SJSA1 (cell line): ENCODE data around the gene TESPA1. TPM values are rescaled to one million over a fixed set of nuclear protein-coding genes. Genes with fewer than 3 reads are reported as not detected.

Source experiments
- DNase-seq, 2 experiments: peaks; one replicate each; pipeline ENCODE4 v3.0.0-alpha.2; 2015 to 2020; ENCODE audit warnings: low spot score in 2 of 2, low read depth in 1 of 2
- H3K27ac ChIP-seq: fragments of 250-450 bp; sonication (Bioruptor Pico); 2 replicates; pipeline ENCODE4 v1.5.1; 2020; ENCODE audit warnings: mild to moderate bottlenecking, moderate library complexity
- H3K27me3 ChIP-seq: fragments of 250-450 bp; sonication (Bioruptor Pico); replicated peaks from 2 replicates; pipeline ENCODE4 v1.5.1; 2020; ENCODE audit warnings: mild to moderate bottlenecking, moderate library complexity
- H3K36me3 ChIP-seq: fragments of 250-450 bp; sonication (Bioruptor Pico); 2 replicates; pipeline ENCODE4 v1.5.1; 2020; ENCODE audit warnings: mild to moderate bottlenecking
- H3K4me1 ChIP-seq: fragments of 250-450 bp; sonication (Bioruptor Pico); replicated peaks from 2 replicates; pipeline ENCODE4 v1.6.1; 2021; ENCODE audit warnings: mild to moderate bottlenecking
- H3K4me3 ChIP-seq: fragments of 250-450 bp; sonication (Bioruptor Pico); 2 replicates; pipeline ENCODE4 v1.5.1; 2020; ENCODE audit warnings: mild to moderate bottlenecking
- H3K9me3 ChIP-seq: fragments of 250-450 bp; sonication (Bioruptor Pico); replicated peaks from 2 replicates; pipeline ENCODE4 v1.5.1; 2020; ENCODE audit warnings: mild to moderate bottlenecking
- total RNA-seq: library from RNA; depleted of rRNA; stranded (reverse); fragments of >200 nt; shearing (Covaris generic); gene quantifications from 2 replicates; pipeline ENCODE4 v1.2.3, GENCODE V29; 2014; rRNA removed

Gene TESPA1
- total RNA-seq, 1 experiment from 2014 or later: 0.05 TPM

- no peak for DNase-seq
- Histone ChIP-seq H3K4me3 (no peak overlapping the region), H3K4me1 (peaks cover 15% of the 10 kb centered on the region), H3K27ac (no peak overlapping the region), H3K9me3 (0 out of 2 replicates have a peak, but pooled peaks cover 2% of the 10 kb centered on the region), H3K27me3 (no peaks in the 10 kb centered on the region), H3K36me3 (no peaks in the 10 kb centered on the region)
These were observed 52.5 kb downstream of the TESPA1 start for GRCh38 chr12:54932038-54932437.

GRCh38 chr12:54929998-54930397 is 54.6 kb downstream of the TESPA1 start:
- no peak overlapping the region for H3K4me3 ChIP-seq
- DNase-seq: no peak
- 0 out of 2 replicates have a peak, but pooled peaks cover 2% of the 10 kb centered on the region for H3K9me3 ChIP-seq
- peaks cover 6% of the 10 kb centered on the region for H3K4me1 ChIP-seq
- no peak overlapping the region for H3K27ac ChIP-seq
- H3K36me3 ChIP-seq: no peaks in the 10 kb centered on the region
- no peaks in the 10 kb centered on the region for H3K27me3 ChIP-seq

GRCh38 chr12:54926246-54926645 is 58.3 kb downstream of the TESPA1 start:
- Histone ChIP-seq H3K27ac (no peak overlapping the region), H3K4me1 (no peaks in the 10 kb centered on the region), H3K36me3 (no peaks in the 10 kb centered on the region)

GRCh38 chr12:54924972-54925707 is 59.4 kb downstream of the TESPA1 start:
- Histone ChIP-seq H3K27me3 (0 out of 2 replicates have a peak, but pooled peaks cover 3% of the 10 kb centered on the region), H3K27ac (no peak overlapping the region), H3K36me3 (no peaks in the 10 kb centered on the region), H3K4me1 (no peaks in the 10 kb centered on the region), H3K4me3 (no peak overlapping the region), H3K9me3 (no peaks in the 10 kb centered on the region)
- no peak for DNase-seq

More at GRCh38 chr12:54926246-54926645, 58.3 kb downstream of the TESPA1 start:
- Histone ChIP-seq H3K9me3 (0 out of 2 replicates have a peak, but pooled peaks cover 2% of the 10 kb centered on the region), H3K27me3 (0 out of 2 replicates have a peak, but pooled peaks cover under 1% of the 10 kb centered on the region), H3K4me3 (no peak overlapping the region)
- DNase-seq: no peak

GRCh38 chr12:54917001-54917488 is 67.5 kb downstream of the TESPA1 start:
- Histone ChIP-seq H3K27ac (no peak overlapping the region), H3K4me1 (no peaks in the 10 kb centered on the region), H3K4me3 (no peak overlapping the region), H3K27me3 (peaks cover 3% of the 10 kb centered on the region; the same call in 1 of the 2 replicates), H3K9me3 (no peaks in the 10 kb centered on the region), H3K36me3 (no peaks in the 10 kb centered on the region)
- DNase-seq: no peak

Other genes with a start within 250 kb of the TESPA1 start
- gene MUCL1, start 130.2 kb downstream of the TESPA1 start, total RNA-seq: not detected in 2 replicates
- not detected in 2 replicates for gene NEUROD4, start 35.2 kb upstream of the TESPA1 start, total RNA-seq
- not detected in 2 replicates for gene OR9K2, start 141.6 kb upstream of the TESPA1 start, total RNA-seq
- not detected in 2 replicates for gene OR10A7, start 236.3 kb upstream of the TESPA1 start, total RNA-seq